Measurements from ENCODE around the gene MPND.

The MPND gene

GRCh38 chr19:4379383-4380253 is 36.3 kb downstream of the MPND start:
- no peak for DNase-seq (ENCODE audit: low read depth)

GRCh38 chr19:4380254-4380727 is 36.9 kb downstream of the MPND start:
- DNase-seq (ENCODE audit: low read depth), result peak; percentile 47

- no peak for DNase-seq (ENCODE audit: low read depth)
These were observed 42.1 kb downstream of the MPND start for GRCh38 chr19:4385291-4386040.

- DNase-seq (ENCODE audit: low read depth), result no peak
These were observed 42.9 kb downstream of the MPND start for GRCh38 chr19:4386041-4386782.

- DNase-seq (ENCODE audit: low read depth), result no peak
These were observed 45.1 kb downstream of the MPND start for GRCh38 chr19:4388337-4389063.

- no peak for DNase-seq (ENCODE audit: low read depth)
These were observed 45.7 kb downstream of the MPND start for GRCh38 chr19:4389064-4389375.

GRCh38 chr19:4389511-4390016 is 46.2 kb downstream of the MPND start:
- no peak for DNase-seq (ENCODE audit: low read depth)

GRCh38 chr19:4390017-4390566 is 46.7 kb downstream of the MPND start:
- DNase-seq (ENCODE audit: low read depth), result no peak

GRCh38 chr19:4390567-4391305 is 47.4 kb downstream of the MPND start:
- DNase-seq (ENCODE audit: low read depth), result no peak

GRCh38 chr19:4391306-4391693 is 47.9 kb downstream of the MPND start:
- DNase-seq (ENCODE audit: low read depth), result no peak

- DNase-seq (ENCODE audit: low read depth), result no peak
These were observed 48.5 kb downstream of the MPND start for GRCh38 chr19:4391701-4392483.

- DNase-seq (ENCODE audit: low read depth), result no peak
These were observed 50.7 kb downstream of the MPND start for GRCh38 chr19:4393947-4394590.

GRCh38 chr19:4396949-4397783 is 53.8 kb downstream of the MPND start:
- no peak for DNase-seq (ENCODE audit: low read depth)

- no peak for DNase-seq (ENCODE audit: low read depth)
These were observed 56.4 kb downstream of the MPND start for GRCh38 chr19:4399812-4400134.

GRCh38 chr19:4400135-4400936 is 57.0 kb downstream of the MPND start, which contains the start of gene SH3GL1:
Gene SH3GL1, minus strand, starts transcription at chr19:4400547. Its CDS starts 179 bp downstream, at chr19:4400368.
- DNase-seq (ENCODE audit: low read depth), result peak; percentile 88

GRCh38 chr19:4401769-4402170 is 58.4 kb downstream of the MPND start:
- DNase-seq (ENCODE audit: low read depth), result no peak

GRCh38 chr19:4402171-4403004 is 59.0 kb downstream of the MPND start, which contains the start of gene CHAF1A:
Gene CHAF1A, plus strand, starts transcription at chr19:4402640. Its CDS starts 123 bp downstream, at chr19:4402763.
- peak; percentile 99 for DNase-seq (ENCODE audit: low read depth)

Data from stimulated activated CD4-positive, alpha-beta T cell treated with anti-CD3 and anti-CD28 coated beads, Interleukin-2, amount 100 ng/mL, for 4 hours (primary cell).